SU-DHL-6 (cell line): ENCODE results near the gene ADARB2.

Source experiments
- H2AFZ ChIP-seq: fragments of 200-600 bp; sonication (generic); 2 replicates; pipeline ENCODE4 v1.6.1; 2014; ENCODE audit warnings: low read depth, mild to moderate bottlenecking, moderate library complexity, mixed read lengths, antibody characterized with exemption, low read length; ENCODE audit not compliant: severe bottlenecking
- H3F3A ChIP-seq: fragments of 200-600 bp; shearing (Covaris generic); 2 replicates; pipeline ENCODE4 v1.6.0; 2016; ENCODE audit warnings: antibody characterized with exemption, mild to moderate bottlenecking; ENCODE audit not compliant: insufficient read depth
- H3K27ac ChIP-seq: fragments of 200-600 bp; sonication (generic); 2 replicates; pipeline ENCODE4 v1.5.1; 2016; ENCODE audit warnings: low read depth, mild to moderate bottlenecking, low read length, moderate library complexity, mixed read lengths
- H3K27me3 ChIP-seq: fragments of 200-600 bp; sonication (generic), shearing (Covaris generic); 2 replicates; pipeline ENCODE4 v1.6.0; 2014; ENCODE audit warnings: mild to moderate bottlenecking, low read length
- H3K36me3 ChIP-seq: fragments of 200-600 bp; sonication (generic); 2 replicates; pipeline ENCODE4 v1.6.1; 2014; ENCODE audit warnings: mild to moderate bottlenecking, low read length, mixed read lengths
- H3K4me2 ChIP-seq: fragments of 300-600, 200-600 bp; shearing (Covaris generic), sonication (generic); 2 replicates; pipeline ENCODE4 v1.6.0; 2014; ENCODE audit warnings: low read length, low read depth, mild to moderate bottlenecking; ENCODE audit not compliant: poor library complexity, severe bottlenecking
- H3K4me3 ChIP-seq: fragments of 200-600 bp; sonication (generic); 2 replicates; pipeline ENCODE4 v1.5.1; 2014; ENCODE audit warnings: antibody characterized with exemption, low read length, mild to moderate bottlenecking, mixed read lengths; ENCODE audit not compliant: insufficient read depth, poor library complexity, severe bottlenecking
- H3K79me2 ChIP-seq: fragments of 200-600 bp; sonication (generic); 2 replicates; pipeline ENCODE4 v1.6.1; 2014; ENCODE audit warnings: mild to moderate bottlenecking, low read length, moderate library complexity; ENCODE audit not compliant: insufficient read depth
- H3K9ac ChIP-seq: fragments of 200-600 bp; sonication (generic); 2 replicates; pipeline ENCODE4 v1.7.0; 2014; ENCODE audit warnings: mild to moderate bottlenecking, low read length
- H3K9me2 ChIP-seq: fragments of 200-600 bp; sonication (generic); replicated peaks from 2 replicates; pipeline ENCODE4 v1.6.1; 2014; ENCODE audit warnings: low read length; ENCODE audit not compliant: insufficient read depth
- H3K9me3 ChIP-seq: fragments of 200-600 bp; sonication (generic); 2 replicates; pipeline ENCODE4 v1.6.1; 2014; ENCODE audit warnings: low read length, mixed read lengths; ENCODE audit not compliant: insufficient read depth
- H4K20me1 ChIP-seq: fragments of 200-600 bp; sonication (generic); 2 replicates; pipeline ENCODE4 v1.6.1; 2014; ENCODE audit warnings: low read depth, mild to moderate bottlenecking, antibody characterized with exemption, low read length, moderate library complexity, mixed read lengths
- EZH2phosphoT487 ChIP-seq: fragments of 200-600 bp; sonication (generic), shearing (Covaris generic); conservative IDR thresholded peaks from 2 replicates; pipeline ENCODE4 v1.6.1; 2018; ENCODE audit warnings: mild to moderate bottlenecking, antibody characterized with exemption, low read length, moderate library complexity, mixed read lengths
- TF ChIP-seq, protein P1 (sequence below): fragments of 200-600 bp; sonication (generic); IDR thresholded peaks from one replicate; pipeline ENCODE4 v1.5.1; 2017; ENCODE audit warnings: antibody characterized with exemption, mild to moderate bottlenecking, low read length, moderate library complexity; ENCODE audit not compliant: insufficient read depth, poor library complexity, severe bottlenecking

The ADARB2 gene

DNA sequence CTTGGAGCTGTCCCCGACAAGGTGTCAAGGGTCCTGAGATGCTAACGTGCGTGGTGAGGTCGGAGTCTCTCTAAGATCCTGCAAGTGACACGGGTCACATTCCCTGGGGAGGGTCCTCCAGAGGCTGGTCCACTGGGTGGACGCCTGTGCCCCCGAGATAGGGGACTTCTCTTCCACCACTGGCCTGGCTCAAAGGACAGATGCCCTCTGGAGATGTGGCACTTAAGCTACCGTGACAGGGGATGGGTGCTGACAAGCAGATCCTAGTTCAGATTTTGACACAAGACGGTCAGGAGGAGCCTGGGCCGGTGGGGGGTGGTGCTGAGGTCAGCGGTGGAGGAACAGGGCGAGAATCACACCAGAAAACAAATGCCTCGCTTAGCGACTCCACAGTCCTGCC is 178.0 kb downstream of the ADARB2 start:
- Histone ChIP-seq H3K9me3 (no peaks in the 10 kb centered on the region), H3K27ac (no peak overlapping the region), H4K20me1 (no peaks in the 10 kb centered on the region), H2AFZ (no peak overlapping the region), H3K4me3 (no peak overlapping the region), H3F3A (no peaks in the 10 kb centered on the region), H3K4me2 (no peak overlapping the region), H3K36me3 (no peaks in the 10 kb centered on the region), H3K9ac (no peak overlapping the region), H3K27me3 (no peaks in the 10 kb centered on the region), H3K79me2 (no peaks in the 10 kb centered on the region), H3K9me2 (no peaks in the 10 kb centered on the region)
- TF ChIP-seq EZH2phosphoT487: no peak
- TF ChIP-seq, protein P1, sequence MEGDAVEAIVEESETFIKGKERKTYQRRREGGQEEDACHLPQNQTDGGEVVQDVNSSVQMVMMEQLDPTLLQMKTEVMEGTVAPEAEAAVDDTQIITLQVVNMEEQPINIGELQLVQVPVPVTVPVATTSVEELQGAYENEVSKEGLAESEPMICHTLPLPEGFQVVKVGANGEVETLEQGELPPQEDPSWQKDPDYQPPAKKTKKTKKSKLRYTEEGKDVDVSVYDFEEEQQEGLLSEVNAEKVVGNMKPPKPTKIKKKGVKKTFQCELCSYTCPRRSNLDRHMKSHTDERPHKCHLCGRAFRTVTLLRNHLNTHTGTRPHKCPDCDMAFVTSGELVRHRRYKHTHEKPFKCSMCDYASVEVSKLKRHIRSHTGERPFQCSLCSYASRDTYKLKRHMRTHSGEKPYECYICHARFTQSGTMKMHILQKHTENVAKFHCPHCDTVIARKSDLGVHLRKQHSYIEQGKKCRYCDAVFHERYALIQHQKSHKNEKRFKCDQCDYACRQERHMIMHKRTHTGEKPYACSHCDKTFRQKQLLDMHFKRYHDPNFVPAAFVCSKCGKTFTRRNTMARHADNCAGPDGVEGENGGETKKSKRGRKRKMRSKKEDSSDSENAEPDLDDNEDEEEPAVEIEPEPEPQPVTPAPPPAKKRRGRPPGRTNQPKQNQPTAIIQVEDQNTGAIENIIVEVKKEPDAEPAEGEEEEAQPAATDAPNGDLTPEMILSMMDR: no peak

DNA sequence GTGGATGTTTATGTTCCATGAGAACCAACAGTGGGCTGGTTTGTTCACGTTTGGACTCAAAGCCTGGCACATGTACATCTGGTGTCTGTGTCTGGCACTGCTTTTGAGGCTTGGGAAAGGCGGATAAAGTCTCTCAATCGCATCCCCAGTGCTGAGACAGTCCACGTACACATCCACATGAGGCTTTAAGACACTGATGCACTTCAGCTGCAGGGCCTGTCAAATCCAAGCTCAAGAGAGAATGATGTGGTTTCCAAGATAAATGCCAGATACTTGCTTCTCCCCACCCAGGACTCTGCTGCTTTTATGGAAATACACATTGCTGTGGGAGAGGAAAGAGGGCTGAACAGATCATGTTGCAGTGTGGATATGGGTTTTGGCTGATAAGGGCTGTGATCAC is 178.4 kb downstream of the ADARB2 start:
- Histone ChIP-seq H3K27ac (no peak overlapping the region), H3K36me3 (no peaks in the 10 kb centered on the region), H2AFZ (no peak overlapping the region), H3K4me2 (no peak overlapping the region), H3K9me2 (no peaks in the 10 kb centered on the region), H3F3A (no peaks in the 10 kb centered on the region), H3K27me3 (no peaks in the 10 kb centered on the region), H3K9me3 (no peaks in the 10 kb centered on the region), H3K79me2 (no peaks in the 10 kb centered on the region), H3K4me3 (no peak overlapping the region), H3K9ac (no peak overlapping the region), H4K20me1 (no peaks in the 10 kb centered on the region)
- no peak for TF ChIP-seq EZH2phosphoT487
- TF ChIP-seq, protein P1: no peak

DNA sequence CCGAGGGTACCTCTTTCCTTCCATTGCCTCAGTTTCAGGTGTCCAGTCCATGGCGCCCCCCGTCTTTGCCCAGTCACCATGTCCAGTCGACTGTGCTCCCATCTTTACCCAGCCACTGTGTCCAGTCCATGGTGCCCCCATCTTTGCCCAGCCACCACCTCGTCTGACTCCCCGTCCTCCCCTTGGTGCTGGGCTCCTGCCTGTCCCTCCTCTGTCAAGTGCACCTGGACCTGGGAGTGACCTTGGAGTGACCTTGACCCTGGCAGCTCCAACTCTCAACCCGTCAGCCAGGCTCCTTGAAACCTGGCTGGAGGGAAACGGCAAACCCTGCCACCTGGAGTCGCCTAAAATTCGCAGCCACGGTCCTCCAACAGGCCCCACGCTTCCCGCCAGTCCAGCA is 180.2 kb downstream of the ADARB2 start:
- no peak overlapping the region for H3K9ac ChIP-seq
- no peaks in the 10 kb centered on the region for H3F3A ChIP-seq
- no peaks in the 10 kb centered on the region for H3K36me3 ChIP-seq
- H3K9me2 ChIP-seq: no peaks in the 10 kb centered on the region
- H3K27ac ChIP-seq: no peak overlapping the region
- no peak overlapping the region for H3K4me2 ChIP-seq
- H3K79me2 ChIP-seq: no peaks in the 10 kb centered on the region
- no peaks in the 10 kb centered on the region for H4K20me1 ChIP-seq
- no peaks in the 10 kb centered on the region for H3K9me3 ChIP-seq
- H2AFZ ChIP-seq: no peak overlapping the region
- no peaks in the 10 kb centered on the region for H3K27me3 ChIP-seq
- TF ChIP-seq EZH2phosphoT487: no peak
- TF ChIP-seq, protein P1: no peak
- no peak overlapping the region for H3K4me3 ChIP-seq
